GOT3 (cell line): ENCODE measurements around the gene IL4I1.

Experiments used
- DNase-seq: peaks from one replicate; lab custom pipeline; 2025; ENCODE audit warnings: mixed read lengths; lab: John Stamatoyannopoulos, UW

Gene IL4I1

DNA sequence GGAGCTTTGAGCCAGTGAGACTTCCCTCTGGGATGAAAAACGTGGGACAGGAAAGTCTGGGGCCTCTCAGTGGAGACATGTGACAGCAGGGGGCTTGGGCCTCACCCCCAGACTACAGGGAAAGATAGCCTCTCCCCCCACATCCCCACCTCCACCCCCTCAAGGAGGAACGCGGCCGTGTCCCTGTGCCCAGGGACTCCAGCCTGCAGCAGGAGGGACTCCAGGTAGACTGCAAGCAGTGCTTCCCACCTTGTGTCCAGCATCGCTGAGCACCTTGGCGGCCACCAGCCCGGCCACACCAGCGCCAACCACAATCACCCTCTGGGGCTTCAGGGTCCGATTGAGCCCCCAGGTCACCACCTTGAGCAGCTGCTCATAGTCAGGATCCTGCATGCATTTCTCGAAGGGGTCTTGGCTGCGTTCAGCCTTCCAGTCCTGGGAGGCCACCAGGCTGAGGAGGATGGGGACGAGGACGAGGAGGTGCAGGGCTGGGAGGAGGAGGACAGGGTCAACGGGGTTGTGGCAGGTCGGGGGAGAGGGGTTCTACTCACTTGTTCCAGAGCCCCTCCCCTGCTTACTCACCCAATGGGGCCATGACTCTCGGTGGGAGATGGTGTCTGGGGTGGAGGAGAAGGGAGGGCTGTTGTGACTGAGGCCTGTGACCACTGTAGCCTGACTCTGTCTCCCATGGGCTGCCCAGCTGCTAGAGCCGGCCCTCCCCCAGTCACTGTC is 955 bp downstream of the IL4I1 start:
- DNase-seq = no peak

GRCh38 chr19:49894879-49895565 is 1.7 kb downstream of the IL4I1 start:
- DNase-seq = no peak

DNA sequence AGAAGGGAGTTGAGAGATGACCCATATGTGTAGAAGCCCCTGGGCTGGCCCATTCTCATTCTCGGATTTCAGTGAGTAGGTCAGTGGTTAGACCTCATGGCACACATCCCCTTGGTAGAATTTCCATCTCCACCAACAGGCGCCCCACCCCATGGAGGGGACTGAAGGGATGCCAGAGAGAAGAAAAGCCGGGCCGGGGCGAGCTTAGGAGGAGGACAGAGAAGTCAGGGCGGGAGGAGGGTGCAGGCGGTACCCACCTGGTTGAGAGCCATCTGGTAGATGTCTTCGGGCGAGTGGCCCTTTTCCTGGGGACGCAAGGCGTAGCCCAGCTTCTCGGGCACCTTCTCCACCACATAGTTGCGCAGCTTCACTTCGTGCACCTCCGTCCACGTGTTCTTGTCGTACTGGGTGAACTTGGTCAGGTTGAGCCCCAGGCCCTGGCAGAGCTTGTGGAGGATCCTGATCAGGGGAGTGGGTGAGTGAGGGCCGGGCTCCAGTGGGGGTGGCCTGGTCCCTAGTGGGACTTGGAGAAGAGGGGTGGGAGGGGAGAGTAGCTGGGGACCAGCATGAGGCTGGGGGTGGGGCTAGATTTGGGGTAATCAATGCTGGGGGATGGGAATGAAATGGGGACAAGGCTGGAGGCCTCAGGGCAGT is 2.5 kb downstream of the IL4I1 start:
- DNase-seq = no peak

- no peak for DNase-seq
Observed at GRCh38 chr19:49892716-49893115, 4.0 kb downstream of the IL4I1 start.

- no peak for DNase-seq
Observed at GRCh38 chr19:49891393-49891792, 5.3 kb downstream of the IL4I1 start.

DNA sequence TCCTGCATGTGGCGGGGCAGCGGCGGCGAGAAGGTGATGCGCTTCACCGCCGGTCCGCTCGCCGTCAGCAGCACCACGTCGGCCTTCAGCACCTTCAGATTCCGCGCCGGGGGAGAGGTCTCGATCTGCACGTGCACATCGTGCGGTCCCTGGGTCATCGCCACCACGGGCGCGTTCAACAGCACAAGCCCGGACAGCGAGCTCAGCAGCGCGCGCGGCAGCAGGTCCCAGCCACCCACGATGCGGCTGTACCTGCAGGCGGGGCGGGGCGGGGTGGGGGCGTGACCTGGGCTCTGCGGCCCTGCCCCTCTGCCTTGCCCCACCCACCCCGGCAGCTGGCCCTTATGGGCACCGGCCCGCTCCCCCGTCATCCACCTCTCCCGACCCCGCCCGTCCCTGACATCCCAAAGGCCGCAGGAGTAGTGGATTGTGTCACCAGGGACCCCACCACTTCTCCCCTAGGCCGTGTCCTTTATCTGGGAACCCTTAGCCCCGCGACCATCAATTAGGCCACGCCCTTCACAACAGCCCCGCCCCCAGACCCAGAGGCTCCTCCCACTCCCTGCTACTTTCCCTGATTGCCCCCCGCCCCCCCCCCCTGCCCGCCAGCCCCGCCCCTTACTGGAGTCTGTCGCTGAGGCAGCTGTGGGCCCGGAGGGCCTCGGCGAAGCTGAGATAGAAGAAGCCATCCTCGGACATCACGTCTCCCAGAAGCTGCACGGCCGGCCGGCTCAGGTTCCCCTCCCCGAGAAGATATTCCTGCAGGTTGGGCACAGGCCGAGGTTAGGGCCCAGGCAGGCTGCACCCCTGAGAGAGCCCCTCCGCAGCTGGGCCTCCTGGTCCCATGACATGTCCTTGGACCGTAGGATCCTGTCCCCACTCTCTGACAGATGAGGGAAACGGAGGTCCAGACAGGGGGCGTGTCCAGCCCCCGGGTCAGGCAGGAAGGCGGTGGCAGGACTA is 6.1 kb downstream of the IL4I1 start:
- DNase-seq = no peak

DNA sequence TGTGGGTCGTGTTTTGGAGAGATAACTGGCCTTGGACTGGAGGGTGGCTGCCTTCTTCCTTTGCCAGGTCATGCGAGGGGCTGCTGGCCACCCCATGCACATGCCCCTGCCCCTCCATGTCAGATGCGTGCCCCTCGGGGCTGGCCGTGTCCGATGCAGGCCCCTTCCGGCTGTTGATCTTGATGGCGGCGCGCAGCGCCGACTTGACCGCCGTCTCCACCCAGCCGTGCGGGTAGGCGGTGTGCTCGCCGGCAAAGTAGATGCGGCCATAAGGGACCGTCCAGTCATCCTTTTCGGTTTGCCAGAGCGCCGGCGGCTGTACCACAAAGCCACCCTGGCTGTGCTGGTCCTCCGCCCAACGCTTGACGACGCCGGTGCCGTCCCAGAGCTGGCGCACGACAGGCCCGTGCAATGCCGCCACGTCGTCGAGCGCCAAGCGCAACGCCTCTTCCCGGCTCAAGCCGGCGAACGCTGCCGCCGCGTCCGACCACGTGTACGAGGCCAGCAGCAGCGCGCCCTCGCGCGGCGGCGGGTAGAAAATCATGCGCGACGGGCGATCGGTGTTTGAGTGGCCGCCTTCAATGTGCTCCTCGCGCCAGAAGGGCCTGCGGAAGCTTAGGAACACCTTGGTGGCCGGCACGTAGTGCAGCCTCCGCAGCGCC is 6.9 kb downstream of the IL4I1 start:
- no peak for DNase-seq

DNA sequence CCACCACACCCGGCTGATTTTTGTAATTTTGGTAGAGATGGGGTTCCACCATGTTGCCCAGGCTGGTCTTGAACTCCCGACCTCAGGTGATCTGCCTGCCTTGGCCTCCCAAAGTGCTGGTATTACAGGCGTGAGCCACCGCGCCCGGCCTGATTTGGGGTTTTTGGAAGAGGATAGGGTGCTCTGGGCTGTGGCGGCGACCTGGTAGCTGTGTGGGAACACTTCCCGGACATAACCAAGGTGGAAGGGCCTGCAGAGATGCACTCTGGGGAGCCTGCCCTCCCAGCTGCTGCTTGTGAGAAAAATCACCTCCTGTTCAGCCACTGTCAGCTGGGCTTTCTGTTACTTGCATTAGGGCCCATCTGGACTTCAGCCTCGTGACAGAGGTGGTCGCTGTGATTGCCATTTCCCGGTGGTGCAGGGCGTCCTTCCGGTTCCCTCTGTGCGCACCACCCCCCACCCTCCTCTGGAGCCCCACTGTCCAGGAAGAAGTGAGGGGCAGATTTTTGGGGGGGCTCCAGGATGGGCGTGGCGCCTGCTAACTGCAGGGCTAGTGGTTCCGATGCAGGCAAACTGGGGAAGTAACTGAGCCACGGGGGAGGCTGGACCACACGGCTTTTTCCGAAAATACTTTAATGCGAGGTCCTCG is 7.5 kb downstream of the IL4I1 start:
- no peak for DNase-seq

DNA sequence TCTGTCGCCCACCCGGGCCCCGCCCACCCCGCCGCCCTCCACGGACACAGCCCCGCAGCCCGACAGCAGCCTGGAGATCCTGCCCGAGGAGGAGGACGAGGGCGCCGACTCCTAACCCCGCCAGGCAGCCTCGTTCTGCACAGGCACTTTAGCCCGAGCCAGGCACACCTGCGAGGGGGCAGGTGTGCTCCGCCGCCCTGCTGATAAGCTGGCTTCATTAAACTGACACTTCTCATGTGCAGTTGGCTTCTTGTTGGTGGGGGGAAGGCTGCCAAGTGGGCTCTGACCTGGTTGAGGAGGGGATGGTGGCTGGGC is 8.2 kb downstream of the IL4I1 start:
- DNase-seq = no peak

- no peak for DNase-seq
Observed at GRCh38 chr19:49887665-49888509, 8.8 kb downstream of the IL4I1 start.

- DNase-seq = no peak
Observed at GRCh38 chr19:49887037-49887664, 9.5 kb downstream of the IL4I1 start.

- DNase-seq = no peak
Observed at GRCh38 chr19:49884760-49885159, 11.9 kb downstream of the IL4I1 start.

GRCh38 chr19:49884109-49884508 is 12.6 kb downstream of the IL4I1 start:
- DNase-seq = no peak

DNA sequence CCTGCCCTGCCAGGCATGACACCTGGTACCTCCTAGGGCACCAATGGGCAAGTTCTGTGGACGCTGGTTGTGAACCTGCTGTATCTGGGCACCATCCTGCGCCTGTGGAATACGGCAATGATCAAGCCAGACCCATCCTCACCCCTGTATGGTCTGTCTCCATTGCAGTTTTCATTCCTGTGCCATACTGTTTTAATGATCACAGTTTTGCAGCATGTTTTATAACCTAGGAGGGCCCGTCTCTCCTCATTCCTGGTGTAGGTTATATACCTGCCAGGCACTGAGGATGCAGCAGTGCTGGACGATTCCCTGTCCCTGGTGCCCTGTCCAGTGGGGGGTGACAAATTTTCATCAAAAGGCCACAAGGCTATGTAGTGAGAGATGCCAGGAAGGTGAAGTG is 13.6 kb downstream of the IL4I1 start:
- no peak for DNase-seq

DNA sequence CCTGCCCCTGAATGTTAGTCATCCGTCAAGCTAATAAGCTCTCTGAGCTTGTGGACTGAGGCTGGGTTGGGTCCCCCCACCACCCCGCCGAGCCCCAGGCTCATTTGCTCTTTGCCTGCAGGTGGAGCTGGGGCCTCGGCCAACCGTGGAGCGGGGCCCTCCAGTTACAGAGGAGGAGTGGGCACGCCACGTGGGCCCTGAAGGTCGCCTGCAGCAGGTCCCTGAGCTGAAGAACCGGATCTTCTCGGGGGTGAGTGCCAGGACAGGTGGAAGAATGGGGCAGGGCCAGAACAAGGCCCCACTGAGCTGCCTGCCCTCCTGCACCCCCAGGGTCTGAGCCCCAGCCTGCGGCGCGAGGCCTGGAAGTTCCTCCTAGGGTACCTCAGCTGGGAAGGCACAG is 14.0 kb downstream of the IL4I1 start:
- no peak for DNase-seq

DNA sequence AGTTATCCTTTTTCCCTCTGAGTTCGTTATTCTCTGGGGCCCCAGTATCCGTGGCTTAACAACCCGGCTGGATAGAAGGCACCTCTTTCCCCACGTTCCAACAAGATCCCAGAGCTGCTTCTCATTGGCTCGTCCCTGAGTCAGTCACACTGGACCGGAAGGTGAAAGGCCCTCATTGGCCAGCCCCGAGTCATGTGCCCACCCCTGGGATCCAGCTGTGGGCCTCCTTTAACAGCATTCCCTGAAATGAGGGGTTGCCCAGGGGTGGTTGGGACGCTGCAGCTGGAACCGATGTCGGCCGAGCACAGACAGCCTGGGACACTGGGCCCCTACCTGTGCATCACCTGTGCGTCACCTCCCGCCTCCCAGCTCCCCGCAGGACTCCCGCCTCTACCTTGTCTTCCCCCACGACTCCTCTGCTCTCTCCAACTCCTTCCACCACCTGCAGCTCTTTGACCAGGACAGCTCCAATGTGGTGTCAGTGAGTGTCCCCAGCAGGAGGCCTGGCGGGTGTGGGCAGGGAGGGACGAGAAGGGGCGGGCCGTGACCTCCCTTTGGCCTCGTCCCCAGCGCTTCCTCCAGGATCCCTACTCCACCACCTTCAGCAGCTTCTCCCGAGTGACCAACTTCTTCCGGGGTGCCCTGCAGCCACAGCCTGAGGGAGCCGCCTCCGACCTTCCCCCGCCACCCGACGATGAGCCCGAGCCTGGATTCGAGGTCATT is 14.9 kb downstream of the IL4I1 start:
- DNase-seq = no peak

GRCh38 chr19:49881186-49881585 is 15.5 kb downstream of the IL4I1 start:
- no peak for DNase-seq

DNA sequence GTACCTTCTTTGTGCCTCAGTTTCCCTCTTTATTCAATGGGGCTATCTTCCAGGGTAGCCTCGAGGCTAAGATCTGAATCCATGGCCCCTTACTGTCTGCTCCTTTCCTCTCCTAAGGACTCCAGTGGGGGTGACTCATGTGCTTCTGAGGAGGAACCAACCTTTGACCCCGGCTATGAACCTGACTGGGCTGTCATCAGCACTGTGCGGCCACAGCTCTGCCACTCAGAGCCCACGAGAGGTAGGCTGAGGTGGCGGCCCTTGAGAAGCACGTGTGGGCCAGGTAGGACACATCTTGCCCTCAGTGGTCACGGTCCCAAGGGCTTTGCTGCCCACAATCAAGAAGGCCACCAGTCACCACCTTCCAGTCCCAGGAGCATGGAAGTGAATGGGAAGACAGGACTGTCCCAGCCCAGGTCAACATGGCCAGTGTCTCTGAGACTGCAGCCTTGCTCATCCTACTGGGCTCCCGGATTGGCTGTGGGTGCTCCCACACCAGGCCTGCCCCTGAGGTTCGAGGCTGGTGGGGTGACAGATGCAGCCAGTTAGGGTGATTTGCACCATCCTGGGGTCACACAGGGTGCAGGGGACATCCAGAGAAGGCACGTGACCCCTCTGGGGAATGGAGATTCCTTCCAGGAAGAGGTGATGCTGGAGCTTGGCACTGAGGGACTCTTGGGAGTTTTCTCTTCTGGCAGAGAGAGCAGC is 16.4 kb downstream of the IL4I1 start:
- DNase-seq = no peak
